HG03097 (cell line): ENCODE measurements around the gene SLC9A7.
"Not testable (repeated sequence)": the region's sequence is repeated elsewhere in the genome, so short reads cannot be mapped to it uniquely, and the experiment has no call there.

Experiments
- ATAC-seq: cut with Tn5 transposase; IDR thresholded peaks from one replicate; pipeline ENCODE4 v1.9.1; 2021; ENCODE audit not compliant: unreplicated experiment, low FRiP score

Gene SLC9A7

GRCh38 chrX:46755671-46756070 lies 3.2 kb downstream of the SLC9A7 start:
- ATAC-seq: no peak

- no peak for ATAC-seq
Observed at GRCh38 chrX:46754586-46755061, 4.3 kb downstream of the SLC9A7 start.

- ATAC-seq: no peak
Observed at GRCh38 chrX:46754036-46754435, 4.9 kb downstream of the SLC9A7 start.

- no peak for ATAC-seq
Observed at GRCh38 chrX:46750889-46751288, 8.0 kb downstream of the SLC9A7 start.

GRCh38 chrX:46744009-46744408 lies 14.9 kb downstream of the SLC9A7 start:
- ATAC-seq: no peak

- ATAC-seq: no peak
Observed at GRCh38 chrX:46743046-46743445, 15.9 kb downstream of the SLC9A7 start.

GRCh38 chrX:46739736-46740135 lies 19.2 kb downstream of the SLC9A7 start:
- no peak for ATAC-seq

- no peak for ATAC-seq
Observed at GRCh38 chrX:46737462-46737861, 21.5 kb downstream of the SLC9A7 start.

GRCh38 chrX:46737041-46737440 lies 21.9 kb downstream of the SLC9A7 start:
- no peak for ATAC-seq

GRCh38 chrX:46735622-46736021 lies 23.3 kb downstream of the SLC9A7 start:
- ATAC-seq: no peak

- no peak for ATAC-seq
Observed at GRCh38 chrX:46733226-46733625, 25.7 kb downstream of the SLC9A7 start.

GRCh38 chrX:46730765-46731164 lies 28.2 kb downstream of the SLC9A7 start:
- no peak for ATAC-seq

GRCh38 chrX:46727441-46727840 lies 31.5 kb downstream of the SLC9A7 start:
- no peak for ATAC-seq

GRCh38 chrX:46723569-46723927 lies 35.4 kb downstream of the SLC9A7 start:
- ATAC-seq: not testable (repeated sequence)

GRCh38 chrX:46722742-46723568 lies 36.0 kb downstream of the SLC9A7 start:
- ATAC-seq: no peak

- ATAC-seq: no peak
Observed at GRCh38 chrX:46716796-46717195, 42.1 kb downstream of the SLC9A7 start.

GRCh38 chrX:46715997-46716396 lies 42.9 kb downstream of the SLC9A7 start:
- no peak for ATAC-seq

- ATAC-seq: no peak
Observed at GRCh38 chrX:46715530-46715929, 43.4 kb downstream of the SLC9A7 start.

- ATAC-seq: peak; percentile 53
Observed at GRCh38 chrX:46713672-46714490, 45.0 kb downstream of the SLC9A7 start.

- no peak for ATAC-seq
Observed at GRCh38 chrX:46712764-46713163, 46.2 kb downstream of the SLC9A7 start.

GRCh38 chrX:46710927-46711623 lies 47.8 kb downstream of the SLC9A7 start:
- no peak for ATAC-seq
